HG03159 (cell line): ENCODE data around the gene C6orf163.

ENCODE experiments used
- ATAC-seq: cut with Tn5 transposase; IDR thresholded peaks from one replicate; pipeline ENCODE4 v1.9.1; 2021; ENCODE audit warnings: mild to moderate bottlenecking, moderate library complexity; ENCODE audit not compliant: unreplicated experiment

C6orf163 gene

GRCh38 chr6:87408721-87409155 lies 64.1 kb downstream of the C6orf163 start:
- ATAC-seq: no peak
